Measurements from ENCODE around the gene GAD2. TPM values are rescaled to one million over a fixed set of nuclear protein-coding genes. Genes with fewer than 3 reads are reported as not detected.

Gene GAD2
- total RNA-seq, 4 donors from 2014 or later, result not detected

DNA sequence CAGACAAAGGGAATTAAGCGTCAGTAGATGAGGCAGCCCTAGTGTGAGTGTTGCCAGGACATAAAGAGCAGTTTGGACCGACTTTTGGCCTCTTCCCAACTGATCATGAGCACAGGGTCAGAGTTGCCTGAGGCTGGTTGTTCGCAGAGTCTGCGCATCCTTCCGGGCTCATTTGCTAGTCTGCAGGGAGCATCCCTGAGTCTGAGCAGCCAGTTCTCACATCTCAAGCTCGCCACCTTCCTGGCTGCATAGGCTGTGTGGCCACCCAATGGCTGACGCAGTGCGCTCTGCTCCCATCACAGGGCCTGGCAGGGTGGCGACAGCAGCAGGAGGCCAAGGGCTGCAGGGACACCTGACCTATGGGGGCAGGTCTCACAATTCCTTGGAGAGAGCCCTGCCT lies 5.0 kb downstream of the GAD2 start:
- Histone ChIP-seq H3K27ac (no peak overlapping the region), H3K27me3 (peaks cover 0 to 33% of the 10 kb centered on the region in 2 donors), H3K36me3 (no peaks in the 10 kb centered on the region), H3K4me3 (no peak overlapping the region), H3K4me1 (peaks cover 0 to 11% (median under 1%) of the 10 kb centered on the region in 4 donors), H3K9me3 (no peaks in the 10 kb centered on the region)
- DNase-seq, result no peak
- TF ChIP-seq POLR2A (IDR thresholded peaks at IDR 0.05), result no peak
- TF ChIP-seq, protein P1, sequence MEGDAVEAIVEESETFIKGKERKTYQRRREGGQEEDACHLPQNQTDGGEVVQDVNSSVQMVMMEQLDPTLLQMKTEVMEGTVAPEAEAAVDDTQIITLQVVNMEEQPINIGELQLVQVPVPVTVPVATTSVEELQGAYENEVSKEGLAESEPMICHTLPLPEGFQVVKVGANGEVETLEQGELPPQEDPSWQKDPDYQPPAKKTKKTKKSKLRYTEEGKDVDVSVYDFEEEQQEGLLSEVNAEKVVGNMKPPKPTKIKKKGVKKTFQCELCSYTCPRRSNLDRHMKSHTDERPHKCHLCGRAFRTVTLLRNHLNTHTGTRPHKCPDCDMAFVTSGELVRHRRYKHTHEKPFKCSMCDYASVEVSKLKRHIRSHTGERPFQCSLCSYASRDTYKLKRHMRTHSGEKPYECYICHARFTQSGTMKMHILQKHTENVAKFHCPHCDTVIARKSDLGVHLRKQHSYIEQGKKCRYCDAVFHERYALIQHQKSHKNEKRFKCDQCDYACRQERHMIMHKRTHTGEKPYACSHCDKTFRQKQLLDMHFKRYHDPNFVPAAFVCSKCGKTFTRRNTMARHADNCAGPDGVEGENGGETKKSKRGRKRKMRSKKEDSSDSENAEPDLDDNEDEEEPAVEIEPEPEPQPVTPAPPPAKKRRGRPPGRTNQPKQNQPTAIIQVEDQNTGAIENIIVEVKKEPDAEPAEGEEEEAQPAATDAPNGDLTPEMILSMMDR (IDR thresholded peaks at IDR 0.05), result no peak

DNA sequence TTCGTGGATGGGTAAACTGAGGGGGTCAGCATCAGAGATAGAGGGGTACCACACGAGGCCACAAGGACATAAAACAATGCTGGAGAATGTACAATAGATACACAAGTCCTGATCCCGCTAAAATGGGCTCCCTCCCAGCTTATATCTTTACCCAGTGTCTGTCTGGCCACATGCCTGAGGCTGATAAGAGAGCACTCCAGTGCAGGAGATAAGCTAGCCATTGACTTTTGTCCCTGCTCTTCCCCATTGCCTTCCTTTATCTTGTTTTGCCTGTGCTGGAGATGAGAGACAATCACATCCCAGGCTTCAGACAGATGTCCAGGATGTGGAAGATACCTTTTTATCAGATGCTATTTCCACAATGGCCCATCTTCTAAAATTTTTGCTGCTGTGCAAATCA lies 6.0 kb downstream of the GAD2 start:
- no peak for TF ChIP-seq POLR2A (IDR thresholded peaks at IDR 0.05)
- TF ChIP-seq, protein P1 (IDR thresholded peaks at IDR 0.05), result no peak
- no peak overlapping the region for H3K27ac ChIP-seq
- H3K4me1 ChIP-seq, result peaks cover 0 to 6% (median 0%) of the 10 kb centered on the region in 4 donors
- no peak overlapping the region for H3K4me3 ChIP-seq
- H3K9me3 ChIP-seq, result no peaks in the 10 kb centered on the region
- no peaks in the 10 kb centered on the region for H3K36me3 ChIP-seq
- DNase-seq, result no peak
- peaks cover 0 to 23% of the 10 kb centered on the region in 2 donors for H3K27me3 ChIP-seq

DNA sequence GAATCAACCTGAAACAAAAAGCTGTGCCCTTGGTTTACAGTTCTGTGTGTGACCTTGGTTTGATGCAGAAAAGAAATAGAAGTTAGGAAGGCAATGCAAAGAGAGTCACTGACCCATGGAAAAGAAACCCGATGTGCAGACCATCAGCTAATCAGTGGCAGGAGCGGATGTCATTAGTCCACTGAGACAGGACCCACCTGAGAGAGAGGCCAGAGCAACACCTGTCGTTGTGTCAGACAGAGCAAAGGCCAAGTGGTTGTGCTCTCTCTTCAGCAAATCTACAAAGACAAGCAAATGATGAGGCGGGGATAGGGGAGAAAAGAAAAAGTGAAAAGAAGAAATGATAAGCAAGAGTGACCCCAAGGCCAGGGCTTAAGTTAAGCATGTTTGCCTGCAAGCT lies 8.7 kb downstream of the GAD2 start:
- H3K27ac ChIP-seq, result no peak overlapping the region
- peaks cover 0 to 5% of the 10 kb centered on the region in 2 donors for H3K27me3 ChIP-seq
- no peak for DNase-seq
- H3K4me1 ChIP-seq, result no peaks in the 10 kb centered on the region
- no peak overlapping the region for H3K4me3 ChIP-seq
- H3K9me3 ChIP-seq, result no peaks in the 10 kb centered on the region
- no peaks in the 10 kb centered on the region for H3K36me3 ChIP-seq
- TF ChIP-seq, protein P1 (IDR thresholded peaks at IDR 0.05), result no peak
- no peak for TF ChIP-seq POLR2A (IDR thresholded peaks at IDR 0.05)

DNA sequence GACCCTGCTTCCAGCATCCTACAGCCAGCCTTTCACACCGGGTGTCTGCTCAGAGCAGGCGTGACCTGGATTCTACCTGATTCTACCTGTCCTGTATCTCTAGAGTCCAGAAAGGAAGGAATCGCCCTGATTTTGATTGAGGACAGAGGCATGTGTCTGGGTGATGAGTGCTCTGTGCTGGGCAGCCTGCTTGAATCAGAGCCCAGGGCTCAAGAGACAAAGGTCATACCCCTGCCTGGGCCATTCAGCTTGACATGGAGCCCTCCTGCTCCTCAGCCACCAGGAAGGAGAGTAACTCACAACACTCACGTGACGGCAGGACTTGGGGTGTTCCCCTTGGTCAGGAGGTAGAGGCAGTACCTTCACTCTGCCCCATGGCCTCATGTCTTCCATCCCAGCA lies 11.2 kb downstream of the GAD2 start:
- H3K4me3 ChIP-seq, result no peak overlapping the region
- no peak for DNase-seq
- no peaks in the 10 kb centered on the region for H3K27me3 ChIP-seq
- H3K9me3 ChIP-seq, result no peaks in the 10 kb centered on the region
- no peaks in the 10 kb centered on the region for H3K4me1 ChIP-seq
- no peaks in the 10 kb centered on the region for H3K36me3 ChIP-seq
- TF ChIP-seq, protein P1 (IDR thresholded peaks at IDR 0.05), result no peak
- no peak for TF ChIP-seq POLR2A (IDR thresholded peaks at IDR 0.05)
- H3K27ac ChIP-seq, result no peak overlapping the region

DNA sequence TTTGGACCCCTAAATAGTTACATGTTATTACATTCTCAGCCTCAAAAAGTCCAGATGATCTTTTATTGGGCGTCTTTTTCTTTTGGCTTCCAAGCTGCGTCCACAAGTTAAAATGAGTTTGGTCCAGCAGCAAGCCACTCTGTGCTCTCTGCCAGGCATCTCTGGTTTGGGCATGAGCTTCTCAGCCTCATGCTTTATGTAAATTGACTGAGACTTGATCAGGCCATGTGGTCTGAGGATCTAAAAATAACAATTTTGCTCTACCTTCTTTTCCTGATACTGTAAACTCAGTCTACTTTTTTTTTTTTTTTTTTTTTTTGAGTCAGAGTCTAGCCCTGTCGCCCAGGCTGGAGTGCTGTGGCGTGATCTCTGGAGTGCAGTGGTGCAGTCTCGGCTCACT lies 15.6 kb downstream of the GAD2 start:
- no peak for TF ChIP-seq POLR2A (IDR thresholded peaks at IDR 0.05)
- TF ChIP-seq, protein P1 (IDR thresholded peaks at IDR 0.05), result no peak
- no peak overlapping the region for H3K4me3 ChIP-seq
- no peaks in the 10 kb centered on the region for H3K9me3 ChIP-seq
- DNase-seq, result no peak
- no peak overlapping the region for H3K27ac ChIP-seq
- no peaks in the 10 kb centered on the region for H3K27me3 ChIP-seq
- no peaks in the 10 kb centered on the region for H3K4me1 ChIP-seq
- H3K36me3 ChIP-seq, result no peaks in the 10 kb centered on the region

DNA sequence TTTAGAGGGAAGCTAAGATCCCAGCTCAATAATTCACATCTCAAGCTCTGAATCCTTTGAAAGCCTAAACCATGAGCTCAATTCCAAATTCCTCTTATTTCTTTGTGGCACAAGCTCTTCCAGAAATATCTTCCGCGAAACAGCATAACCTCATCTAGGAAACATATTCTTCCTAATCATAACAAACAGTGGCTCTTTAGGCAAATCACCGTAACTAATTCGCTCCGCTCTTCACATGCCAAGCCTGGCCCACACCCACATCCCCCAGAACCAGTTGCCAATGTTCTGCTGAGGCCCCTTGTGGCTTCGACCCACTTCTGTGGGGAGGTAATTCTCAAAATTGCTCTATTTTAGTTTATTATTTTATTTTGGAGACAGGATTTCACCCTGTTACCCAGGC lies 19.2 kb downstream of the GAD2 start:
- Histone ChIP-seq H3K4me3 (no peak overlapping the region), H3K36me3 (no peaks in the 10 kb centered on the region), H3K9me3 (no peaks in the 10 kb centered on the region), H3K4me1 (no peaks in the 10 kb centered on the region), H3K27ac (no peak overlapping the region), H3K27me3 (no peaks in the 10 kb centered on the region)
- TF ChIP-seq, protein P1 (IDR thresholded peaks at IDR 0.05), result no peak
- no peak for TF ChIP-seq POLR2A (IDR thresholded peaks at IDR 0.05)
- DNase-seq, result no peak

Measured in Peyer's patch (tissue), 4 donors.